H1 (cell line): Measurements from ENCODE around the gene JPH3. TPM values are rescaled to one million over a fixed set of nuclear protein-coding genes. Genes with fewer than 3 reads are reported as not detected.
A peak's percentile ranks its signal among the peaks of the same experiment; 100 is the strongest.

Experiments used
- CTCF ChIA-PET: fragments of 300-600 bp; sonication (Branson Sonifier 250); formaldehyde crosslinking; loops from one replicate; lab custom pipeline; 2021; ENCODE audit not compliant: partially characterized antibody; lab: Charles Lee
- POLR2A ChIA-PET: fragments of 300-600 bp; sonication (Branson Sonifier 250); formaldehyde crosslinking; loops from one replicate; lab custom pipeline; 2021; ENCODE audit warnings: inconsistent platforms; ENCODE audit not compliant: partially characterized antibody; lab: Charles Lee
- DNase-seq, 2 experiments: peaks; one replicate each; pipeline versions ENCODE4 v3.0.0 to v3.0.0-alpha.2; 2010 to 2022; ENCODE audit warnings: low spot score in 2 of 2, low read depth in 1 of 2, mixed read lengths in 1 of 2
- FAIRE-seq: peaks from 2 replicates; lab custom pipeline; 2011; peaks lifted over from hg19 to GRCh38; lab: Jason Lieb, UNC
- H2AFZ ChIP-seq: 2 replicates; pipeline ENCODE4 v1.8.1; 2012; ENCODE audit warnings: low read length, inconsistent platforms
- H2AK5ac ChIP-seq: 2 replicates; pipeline ENCODE4 v1.6.1; 2013; ENCODE audit warnings: low read depth, low read length
- H2BK120ac ChIP-seq: replicated peaks from 2 replicates; pipeline ENCODE3; 2013; ENCODE audit warnings: low read depth, low read length, inconsistent platforms
- H2BK12ac ChIP-seq: 2 replicates; pipeline ENCODE4 v1.6.1; 2013; ENCODE audit warnings: low read depth, low read length
- H2BK15ac ChIP-seq: 2 replicates; pipeline ENCODE4 v1.6.1; 2013; ENCODE audit warnings: low read length
- H2BK20ac ChIP-seq: 2 replicates; pipeline ENCODE4 v1.6.1; 2013; ENCODE audit warnings: low read length
- H2BK5ac ChIP-seq: 2 replicates; pipeline ENCODE4 v1.6.1; 2013; ENCODE audit warnings: low read depth, low read length
- H3K14ac ChIP-seq: 2 replicates; pipeline ENCODE4 v1.6.1; 2013; ENCODE audit warnings: inconsistent platforms; ENCODE audit not compliant: insufficient read length
- H3K18ac ChIP-seq: 2 replicates; pipeline ENCODE4 v1.6.1; 2013; ENCODE audit warnings: low read length; ENCODE audit errors: extremely low read depth
- H3K23ac ChIP-seq: 2 replicates; pipeline ENCODE4 v1.6.1; 2013; ENCODE audit warnings: inconsistent platforms; ENCODE audit not compliant: insufficient read length
- H3K23me2 ChIP-seq: 2 replicates; pipeline ENCODE4 v1.6.1; 2013; ENCODE audit warnings: low read depth, low read length
- H3K27ac ChIP-seq: 2 replicates; pipeline ENCODE4 v1.6.1; 2011; ENCODE audit warnings: low read depth, low read length, inconsistent platforms
- H3K27me3 ChIP-seq, 4 experiments: replicated peaks in 1 of 4; 1 replicate in 1 of 4; 2 replicates in 3 of 4; pipeline versions ENCODE4 v1.6.1 to v1.8.1; 2011 to 2013; ENCODE audit warnings: low read length in 3 of 4, mild to moderate bottlenecking in 3 of 4, inconsistent platforms in 2 of 4, mixed read lengths in 2 of 4, moderate library complexity in 1 of 4; ENCODE audit not compliant: control insufficient read depth in 3 of 4, insufficient read depth in 3 of 4; ENCODE audit errors: extremely low read depth in 1 of 4
- H3K36me3 ChIP-seq, 4 experiments: 2 replicates each; pipeline versions ENCODE4 v1.6.1 to v1.8.1; 2011 to 2013; ENCODE audit warnings: mild to moderate bottlenecking in 4 of 4, low read length in 3 of 4, moderate library complexity in 2 of 4, control low read depth in 1 of 4, inconsistent platforms in 1 of 4; ENCODE audit not compliant: insufficient read depth in 4 of 4, control insufficient read depth in 2 of 4
- H3K4ac ChIP-seq: replicated peaks from 2 replicates; pipeline ENCODE3; 2013; ENCODE audit warnings: low read length, low read depth, mixed read lengths, inconsistent platforms; ENCODE audit not compliant: insufficient read length
- H3K4me1 ChIP-seq, 4 experiments: replicated peaks in 1 of 4; 1 replicate in 1 of 4; 2 replicates in 3 of 4; pipeline versions ENCODE4 v1.6.1 to v1.8.1; 2011 to 2013; ENCODE audit warnings: low read length in 3 of 4, inconsistent platforms in 2 of 4, mixed read lengths in 1 of 4; ENCODE audit not compliant: insufficient read depth in 4 of 4, control insufficient read depth in 3 of 4
- H3K4me2 ChIP-seq, 2 experiments: 2 replicates each; pipeline versions ENCODE4 v1.6.1 to v1.8.1; 2011 to 2013; ENCODE audit warnings: low read depth in 2 of 2, low read length in 2 of 2, control low read depth in 1 of 2, inconsistent platforms in 1 of 2, mild to moderate bottlenecking in 1 of 2; ENCODE audit not compliant: insufficient read depth in 1 of 2
- H3K4me3 ChIP-seq, 4 experiments: fragments of 200-600, 300-600 bp in 1 of 4; sonication (generic), shearing (Covaris generic), sonication (Bioruptor Twin) in 1 of 4; 2 replicates each; pipeline versions ENCODE4 v1.5.1 to v1.8.1; 2011 to 2016; ENCODE audit warnings: low read length in 4 of 4, low read depth in 3 of 4, control low read depth in 2 of 4, inconsistent platforms in 2 of 4, mild to moderate bottlenecking in 2 of 4, mixed read lengths in 1 of 4, moderate library complexity in 1 of 4; ENCODE audit not compliant: insufficient read depth in 2 of 4; ENCODE audit errors: extremely low read depth in 1 of 4
- H3K56ac ChIP-seq: replicated peaks from 2 replicates; pipeline ENCODE3; 2013; ENCODE audit warnings: low read depth, mild to moderate bottlenecking, mixed read lengths, low read length, inconsistent platforms; ENCODE audit not compliant: insufficient read length
- H3K79me1 ChIP-seq: 2 replicates; pipeline ENCODE4 v1.6.1; 2013; ENCODE audit warnings: low read depth, low read length, control low read depth
- H3K79me2 ChIP-seq, 2 experiments: 2 replicates each; pipeline versions ENCODE4 v1.6.1 to v1.8.1; 2012 to 2013; ENCODE audit warnings: low read length in 2 of 2, mild to moderate bottlenecking in 2 of 2, inconsistent platforms in 1 of 2; ENCODE audit not compliant: insufficient read depth in 2 of 2, control insufficient read depth in 1 of 2
- H3K9ac ChIP-seq, 4 experiments: replicated peaks in 1 of 4; 1 replicate in 1 of 4; 2 replicates in 3 of 4; pipeline versions ENCODE4 v1.6.1 to v1.8.1; 2011 to 2013; ENCODE audit warnings: low read depth in 3 of 4, low read length in 3 of 4, control low read depth in 2 of 4, mild to moderate bottlenecking in 2 of 4, moderate library complexity in 2 of 4, inconsistent platforms in 1 of 4; ENCODE audit errors: extremely low read depth in 1 of 4
- H3K9me3 ChIP-seq, 2 experiments: 2 replicates each; pipeline versions ENCODE4 v1.6.1 to v1.8.1; 2012 to 2013; ENCODE audit warnings: mild to moderate bottlenecking in 2 of 2, moderate library complexity in 2 of 2, control low read depth in 1 of 2, inconsistent platforms in 1 of 2, low read depth in 1 of 2, low read length in 1 of 2, mixed read lengths in 1 of 2; ENCODE audit not compliant: insufficient read depth in 2 of 2
- H4K20me1 ChIP-seq, 2 experiments: replicated peaks in 1 of 2; 2 replicates each; pipeline versions ENCODE3 to v1.8.1; 2011 to 2013; ENCODE audit warnings: inconsistent platforms in 2 of 2, low read length in 2 of 2, mild to moderate bottlenecking in 1 of 2; ENCODE audit not compliant: insufficient read depth in 2 of 2, control insufficient read depth in 1 of 2
- H4K5ac ChIP-seq: 2 replicates; pipeline ENCODE4 v1.6.1; 2013; ENCODE audit warnings: low read length, low read depth, mixed read lengths, inconsistent platforms; ENCODE audit not compliant: insufficient read length
- H4K8ac ChIP-seq: 2 replicates; pipeline ENCODE4 v1.8.0; 2013; ENCODE audit warnings: mild to moderate bottlenecking, moderate library complexity, low read length, inconsistent platforms; ENCODE audit not compliant: insufficient read depth; ENCODE audit errors: extremely low read depth
- H4K91ac ChIP-seq: replicated peaks from 2 replicates; pipeline ENCODE3; 2013; ENCODE audit warnings: low read length, mixed read lengths, inconsistent platforms; ENCODE audit not compliant: insufficient read length
- BACH1 ChIP-seq: IDR thresholded peaks from 2 replicates; pipeline ENCODE4 v1.6.1; 2012; ENCODE audit warnings: low read length, improper control_type of control experiment
- BCL11A ChIP-seq, 2 experiments: IDR thresholded peaks; one replicate each; pipeline ENCODE4 v1.6.1; 2011; ENCODE audit warnings: low read depth in 2 of 2, low read length in 2 of 2, mild to moderate bottlenecking in 2 of 2
- GTF2F1 ChIP-seq: IDR thresholded peaks from 2 replicates; pipeline ENCODE4 v1.6.1; 2012; ENCODE audit warnings: low read depth, low read length, improper control_type of control experiment, borderline replicate concordance
- HDAC2 ChIP-seq, 2 experiments: fragments of 300-600 bp in 1 of 2; sonication (generic) in 1 of 2; IDR thresholded peaks; 2 replicates each; pipeline ENCODE4 v1.6.1; 2011 to 2012; ENCODE audit warnings: low read depth in 2 of 2, low read length in 2 of 2, mild to moderate bottlenecking in 2 of 2, moderate library complexity in 2 of 2, borderline replicate concordance in 1 of 2, inconsistent platforms in 1 of 2
- JUN ChIP-seq: IDR thresholded peaks from 2 replicates; pipeline ENCODE4 v1.6.1; 2011; ENCODE audit warnings: low read depth, mild to moderate bottlenecking, improper control_type of control experiment, low read length
- NRF1 ChIP-seq: IDR thresholded peaks from 2 replicates; pipeline ENCODE4 v1.6.1; 2011; ENCODE audit warnings: mild to moderate bottlenecking, low read depth, low read length, improper control_type of control experiment
- RFX5 ChIP-seq: IDR thresholded peaks from 2 replicates; pipeline ENCODE4 v1.6.1; 2011; ENCODE audit warnings: low read depth, low read length, improper control_type of control experiment, borderline replicate concordance
- SIN3A ChIP-seq, 2 experiments: IDR thresholded peaks in 1 of 2; conservative IDR thresholded peaks in 1 of 2; 2 replicates each; pipeline ENCODE4 v1.6.1; 2011 to 2012; ENCODE audit warnings: low read length in 2 of 2, improper control_type of control experiment in 1 of 2, low read depth in 1 of 2, mild to moderate bottlenecking in 1 of 2
- SIX5 ChIP-seq: IDR thresholded peaks from 2 replicates; pipeline ENCODE4 v1.6.1; 2011; ENCODE audit warnings: mild to moderate bottlenecking, low read depth, low read length
- ZNF274 ChIP-seq: IDR thresholded peaks from 2 replicates; pipeline ENCODE4 v1.7.0; 2012; ENCODE audit warnings: low read length, borderline replicate concordance; ENCODE audit errors: extremely low read depth
- WGBS, 2 experiments: shearing (Covaris generic) in 1 of 2; methylation state at CpG; one replicate each; pipeline versions ENCODE4 v1.1.6 to v1.1.7; 2013 to 2015; ENCODE audit warnings: low lambda C conversion rate in 2 of 2, mixed read lengths in 2 of 2, inconsistent platforms in 1 of 2, low coverage in 1 of 2, missing lambda C conversion rate in 1 of 2; ENCODE audit not compliant: insufficient replicate concordance in 2 of 2, insufficient coverage in 1 of 2, insufficient read length in 1 of 2; ENCODE audit errors: extremely low coverage in 1 of 2, missing lambda C conversion rate in 1 of 2; 5-methylcytosine and 5-hydroxymethylcytosine counted together
- polyA plus RNA-seq, 7 experiments: library from polyadenylated mRNA; depleted of rRNA in 3 of 7; stranded (reverse) in 5 of 7; unstranded in 2 of 7; fragments of >200 nt in 5 of 7; fragments of 200-250 nt in 2 of 7; gene quantifications; 1 replicate in 5 of 7; 2 replicates in 1 of 7; 4 replicates in 1 of 7; pipeline versions ENCODE4 v1.2.1 to v1.2.3, GENCODE V29; 2011 to 2013; ENCODE audit warnings: missing spikeins in 2 of 7, mixed read lengths in 2 of 7
- total RNA-seq: library from RNA; stranded (reverse); fragmentation: NEBNext Ultra II Directional; extraction: Animal tissue kit (Norgen Biotek cat#: 25700); gene quantifications from 2 replicates; pipeline ENCODE4 v1.2.1, GENCODE V29; 2021
- TF ChIP-seq, protein P1 (sequence below): IDR thresholded peaks from 2 replicates; pipeline ENCODE4 v1.6.1; 2012; ENCODE audit warnings: low read length, inconsistent platforms

The JPH3 gene
- total and polyA plus RNA-seq, 2 of the 8 experiments (the other 6 are each of a cell fraction or from before 2014, with no cell fraction given): 10.3 to 28.3 TPM

DNA sequence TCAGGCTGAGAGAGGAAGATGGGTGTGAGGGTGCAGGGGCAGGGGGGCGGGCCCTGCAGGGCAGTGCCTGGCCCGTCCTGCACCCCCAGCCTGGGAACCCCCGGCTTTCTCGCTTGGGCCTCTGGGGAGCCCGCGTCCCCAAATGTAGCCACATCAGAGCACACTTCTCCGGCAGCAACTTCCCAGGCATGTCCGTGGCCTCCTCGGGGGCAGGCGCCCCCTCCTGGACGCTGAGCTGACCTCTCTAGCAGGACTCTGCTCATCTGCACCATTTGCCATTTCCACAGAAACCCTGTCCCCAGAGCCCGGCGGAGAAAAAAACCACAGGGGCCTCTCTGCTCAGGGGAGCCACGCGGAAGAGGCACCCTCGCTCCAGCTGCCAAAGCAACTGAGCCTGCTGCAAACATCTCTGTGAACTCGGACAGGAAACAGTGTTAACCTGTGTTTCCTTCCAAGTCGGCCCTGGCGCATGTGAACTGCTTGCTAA lies 100.1 kb downstream of the JPH3 start:
- H3K4me3 ChIP-seq: no peak overlapping the region
- H4K8ac ChIP-seq: no peak overlapping the region
- H4K20me1 ChIP-seq: peaks cover 4 to 13% of the 10 kb centered on the region in 2 experiments
- no peak overlapping the region for H2BK12ac ChIP-seq
- peaks cover 0 to 3% (median 0%) of the 10 kb centered on the region in 4 experiments; a peak in 2 of 7 replicates for H3K4me1 ChIP-seq
- H3K4me2 ChIP-seq: no peak overlapping the region
- H3K9ac ChIP-seq: no peak overlapping the region
- ChIA-PET POLR2A (interaction anchor here (1.0 kb wide), 2 partner anchors 40 to 138 kb away, joined by 3 read pairs; no protein-coding TSS in a partner anchor), CTCF (interaction anchor here (0.7 to 3.3 kb wide), 30 partner anchors 11 to 306 kb away, joined by 3 to 47 read pairs (median 4); no protein-coding TSS in a partner anchor)
- DNase-seq (peak in 1 of 2 experiments; percentile 80), FAIRE-seq (no peak)
- H3K4ac ChIP-seq: no peak overlapping the region
- no peak overlapping the region for H3K23ac ChIP-seq
- H3K27ac ChIP-seq: no peak overlapping the region
- no peaks in the 10 kb centered on the region for H3K23me2 ChIP-seq
- 71% methylated on average over 19 of the region's 19 CpGs; no CpG with 5 or more reads in 1 of the 2 experiments for WGBS, 2 experiments
- H4K91ac ChIP-seq: no peak overlapping the region
- no peak overlapping the region for H2BK5ac ChIP-seq
- H3K27me3 ChIP-seq: no peaks in the 10 kb centered on the region
- no peaks in the 10 kb centered on the region for H3K9me3 ChIP-seq
- peaks cover 6 to 19% (median 11%) of the 10 kb centered on the region in 4 experiments; a peak in 6 of 8 replicates for H3K36me3 ChIP-seq
- H3K14ac ChIP-seq: no peak overlapping the region
- no peak overlapping the region for H2BK20ac ChIP-seq
- no peak overlapping the region for H3K56ac ChIP-seq
- peaks cover 5% of the 10 kb centered on the region; the same call in 1 of the 2 replicates for H3K79me1 ChIP-seq
- H2AFZ ChIP-seq: no peak overlapping the region
- H3K18ac ChIP-seq: no peak overlapping the region
- H2BK15ac ChIP-seq: no peak overlapping the region
- H2BK120ac ChIP-seq: no peak overlapping the region
- no peak overlapping the region for H2AK5ac ChIP-seq
- no peaks in the 10 kb centered on the region; a peak in 1 of 4 replicates for H3K79me2 ChIP-seq
- no peak overlapping the region for H4K5ac ChIP-seq
- TF ChIP-seq, protein P1, sequence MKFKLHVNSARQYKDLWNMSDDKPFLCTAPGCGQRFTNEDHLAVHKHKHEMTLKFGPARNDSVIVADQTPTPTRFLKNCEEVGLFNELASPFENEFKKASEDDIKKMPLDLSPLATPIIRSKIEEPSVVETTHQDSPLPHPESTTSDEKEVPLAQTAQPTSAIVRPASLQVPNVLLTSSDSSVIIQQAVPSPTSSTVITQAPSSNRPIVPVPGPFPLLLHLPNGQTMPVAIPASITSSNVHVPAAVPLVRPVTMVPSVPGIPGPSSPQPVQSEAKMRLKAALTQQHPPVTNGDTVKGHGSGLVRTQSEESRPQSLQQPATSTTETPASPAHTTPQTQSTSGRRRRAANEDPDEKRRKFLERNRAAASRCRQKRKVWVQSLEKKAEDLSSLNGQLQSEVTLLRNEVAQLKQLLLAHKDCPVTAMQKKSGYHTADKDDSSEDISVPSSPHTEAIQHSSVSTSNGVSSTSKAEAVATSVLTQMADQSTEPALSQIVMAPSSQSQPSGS: no peak
- TF ChIP-seq JUN: no peak
- TF ChIP-seq SIN3A (conservative IDR thresholded peaks at IDR 0.05 in 1 of 2, IDR thresholded peaks at IDR 0.05 in 1 of 2; ENCODE audit: low read depth in 1 of 2, low read length in 2 of 2): no peak
- TF ChIP-seq BACH1: no peak
- no peak for TF ChIP-seq RFX5
- TF ChIP-seq SIX5: no peak
- TF ChIP-seq ZNF274: no peak
- no peak for TF ChIP-seq BCL11A (IDR thresholded peaks at IDR 0.05; ENCODE audit: low read depth in 2 of 2, low read length in 2 of 2)
- TF ChIP-seq GTF2F1: no peak
- no peak for TF ChIP-seq NRF1
- 0 out of 4 replicates have a peak, but pooled peaks of 1 of the 2 experiments have one; percentile 46 for TF ChIP-seq HDAC2 (IDR thresholded peaks at IDR 0.05; ENCODE audit: borderline replicate concordance in 1 of 2, low read depth in 2 of 2, low read length in 2 of 2)
